WTC11 (cell line): ENCODE data around the gene MYL4.

ENCODE experiments used
- ATF1 ChIP-seq: sonication (generic); formaldehyde crosslinking; IDR thresholded peaks from 2 replicates; pipeline ENCODE4 v1.8.1; 2023; ENCODE audit warnings: mild to moderate bottlenecking, moderate library complexity, missing genetic modification reagents
- CTCF ChIP-seq: fragments of 200-600 bp; IDR thresholded peaks from 2 replicates; pipeline ENCODE4 v1.8.0; 2022; ENCODE audit warnings: antibody characterized with exemption

GRCh38 chr17:47205419-47205963 lies 3.7 kb upstream of the MYL4 start:
- TF ChIP-seq ATF1 (no peak), CTCF (no peak)
